22Rv1 (cell line): Measurements from ENCODE around the gene QTRT2.

Source experiments
- H3K27ac ChIP-seq: fragments of 450-650 bp; 2 replicates; pipeline ENCODE4 v1.5.1; 2017
- CTCF ChIP-seq: fragments of 450-650 bp; IDR thresholded peaks from 2 replicates; pipeline ENCODE4 v1.5.1; 2017; ENCODE audit warnings: mild to moderate bottlenecking
- ZFX ChIP-seq: fragments of 450-650 bp; IDR thresholded peaks from 2 replicates; pipeline ENCODE4 v1.6.1; 2017; ENCODE audit warnings: antibody characterized with exemption, borderline replicate concordance

Gene QTRT2

GRCh38 chr3:114026331-114026730, 30.2 kb upstream of the QTRT2 start:
- no peak overlapping the region for H3K27ac ChIP-seq
- TF ChIP-seq CTCF (no peak), ZFX (no peak)

- H3K27ac ChIP-seq = no peak overlapping the region
- TF ChIP-seq CTCF = no peak
- TF ChIP-seq ZFX = no peak
These were observed 22.8 kb upstream of the QTRT2 start for GRCh38 chr3:114033721-114034120.

GRCh38 chr3:114034211-114034610, 22.3 kb upstream of the QTRT2 start:
- no peak for TF ChIP-seq CTCF
- H3K27ac ChIP-seq = no peak overlapping the region

- TF ChIP-seq ZFX (no peak), CTCF (no peak)
- no peak overlapping the region for H3K27ac ChIP-seq
These were observed 21.6 kb upstream of the QTRT2 start for GRCh38 chr3:114034787-114035545.

- TF ChIP-seq ZFX (no peak), CTCF (no peak)
- no peak overlapping the region for H3K27ac ChIP-seq
These were observed 20.6 kb upstream of the QTRT2 start for GRCh38 chr3:114035896-114036295.

- no peak overlapping the region for H3K27ac ChIP-seq
- TF ChIP-seq CTCF (no peak), ZFX (no peak)
These were observed 13.3 kb upstream of the QTRT2 start for GRCh38 chr3:114043205-114043604.

- no peak overlapping the region for H3K27ac ChIP-seq
- TF ChIP-seq ZFX (no peak), CTCF (no peak)
These were observed 4.3 kb upstream of the QTRT2 start for GRCh38 chr3:114052216-114052615.
